ENCODE measurements around the gene HACL1.

- TF ChIP-seq REST (IDR thresholded peaks at IDR 0.05; ENCODE audit: low read depth) (no peak), TAF1 (IDR thresholded peaks at IDR 0.05; ENCODE audit: low read depth) (no peak), EGR1 (IDR thresholded peaks at IDR 0.05) (no peak), MAX (IDR thresholded peaks at IDR 0.05) (no peak), TEAD4 (IDR thresholded peaks at IDR 0.05) (no peak), YY1 (IDR thresholded peaks at IDR 0.05; ENCODE audit: low read depth) (no peak), FOXM1 (IDR thresholded peaks at IDR 0.05; ENCODE audit: borderline replicate concordance, low read depth) (no peak), EP300 (IDR thresholded peaks at IDR 0.05; ENCODE audit: borderline replicate concordance) (no peak), RAD21 (IDR thresholded peaks at IDR 0.05; ENCODE audit: low read depth) (no peak), CREB1 (IDR thresholded peaks at IDR 0.05; ENCODE audit: low read depth) (no peak)
Observed at GRCh38 chr3:15612001-15612400, 10.6 kb upstream of the HACL1 start.
